HCT116 (cell line): ENCODE results near the gene ALDH1A1.

Experiments
- EZH2 ChIP-seq: fragments of 200-600 bp; sonication (generic); IDR thresholded peaks from 2 replicates; pipeline ENCODE4 v1.6.1; 2017; ENCODE audit warnings: antibody characterized with exemption, mixed run types
- EZH2phosphoT487 ChIP-seq: fragments of 200-600 bp; IDR thresholded peaks from 2 replicates; pipeline ENCODE4 v1.6.1; 2018; ENCODE audit warnings: antibody characterized with exemption, borderline replicate concordance
- JUND ChIP-seq: IDR thresholded peaks from 2 replicates; pipeline ENCODE4 v1.6.1; 2012
- MAX ChIP-seq: IDR thresholded peaks from 2 replicates; pipeline ENCODE4 v1.6.1; 2012
- SIN3A ChIP-seq: IDR thresholded peaks from 2 replicates; pipeline ENCODE4 v1.6.1; 2012; ENCODE audit warnings: low read depth
- SP1 ChIP-seq: IDR thresholded peaks from 2 replicates; pipeline ENCODE4 v1.6.1; 2012; ENCODE audit warnings: low read depth
- YY1 ChIP-seq: IDR thresholded peaks from 2 replicates; pipeline ENCODE4 v1.6.1; 2011; ENCODE audit warnings: low read length, low read depth, moderate library complexity, mild to moderate bottlenecking; ENCODE audit not compliant: insufficient replicate concordance; ENCODE audit errors: extremely low read depth
- ZNF274 ChIP-seq: fragments of 200-500 bp; sonication (Bioruptor generic); IDR thresholded peaks from 2 replicates; pipeline ENCODE4 v1.6.1; 2014; ENCODE audit warnings: mild to moderate bottlenecking, low read depth, low read length, inconsistent platforms
- TF ChIP-seq, protein P1 (sequence below), 3 experiments: fragments of 200-600 bp in 1 of 3; sonication (generic) in 1 of 3; IDR thresholded peaks in 2 of 3; conservative IDR thresholded peaks in 1 of 3; 2 replicates each; pipeline ENCODE4 v1.5.1; 2012 to 2017; ENCODE audit warnings: low read depth in 2 of 3, low read length in 2 of 3, antibody characterized with exemption in 1 of 3, borderline replicate concordance in 1 of 3, control low read depth in 1 of 3, mild to moderate bottlenecking in 1 of 3, mixed read lengths in 1 of 3, mixed run types in 1 of 3, moderate library complexity in 1 of 3; ENCODE audit not compliant: insufficient read depth in 1 of 3

GRCh38 chr9:72996684-72997314 lies 43.9 kb upstream of the ALDH1A1 start:
- TF ChIP-seq, protein P1, sequence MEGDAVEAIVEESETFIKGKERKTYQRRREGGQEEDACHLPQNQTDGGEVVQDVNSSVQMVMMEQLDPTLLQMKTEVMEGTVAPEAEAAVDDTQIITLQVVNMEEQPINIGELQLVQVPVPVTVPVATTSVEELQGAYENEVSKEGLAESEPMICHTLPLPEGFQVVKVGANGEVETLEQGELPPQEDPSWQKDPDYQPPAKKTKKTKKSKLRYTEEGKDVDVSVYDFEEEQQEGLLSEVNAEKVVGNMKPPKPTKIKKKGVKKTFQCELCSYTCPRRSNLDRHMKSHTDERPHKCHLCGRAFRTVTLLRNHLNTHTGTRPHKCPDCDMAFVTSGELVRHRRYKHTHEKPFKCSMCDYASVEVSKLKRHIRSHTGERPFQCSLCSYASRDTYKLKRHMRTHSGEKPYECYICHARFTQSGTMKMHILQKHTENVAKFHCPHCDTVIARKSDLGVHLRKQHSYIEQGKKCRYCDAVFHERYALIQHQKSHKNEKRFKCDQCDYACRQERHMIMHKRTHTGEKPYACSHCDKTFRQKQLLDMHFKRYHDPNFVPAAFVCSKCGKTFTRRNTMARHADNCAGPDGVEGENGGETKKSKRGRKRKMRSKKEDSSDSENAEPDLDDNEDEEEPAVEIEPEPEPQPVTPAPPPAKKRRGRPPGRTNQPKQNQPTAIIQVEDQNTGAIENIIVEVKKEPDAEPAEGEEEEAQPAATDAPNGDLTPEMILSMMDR (IDR thresholded peaks at IDR 0.05 in 2 of 3, conservative IDR thresholded peaks at IDR 0.05 in 1 of 3; ENCODE audit: borderline replicate concordance in 1 of 3, insufficient read depth in 1 of 3, low read depth in 2 of 3, low read length in 2 of 3), result no peak
- TF ChIP-seq EZH2 (no peak), YY1 (no peak), SP1 (no peak), MAX (no peak), ZNF274 (no peak), JUND (no peak), EZH2phosphoT487 (no peak), SIN3A (no peak)
